ENCODE results near the gene ADAP1. TPM values are rescaled to one million over a fixed set of nuclear protein-coding genes. Genes with fewer than 3 reads are reported as not detected.

Gene ADAP1
- total RNA-seq, 1 experiment from 2014 or later, result 173 TPM

DNA sequence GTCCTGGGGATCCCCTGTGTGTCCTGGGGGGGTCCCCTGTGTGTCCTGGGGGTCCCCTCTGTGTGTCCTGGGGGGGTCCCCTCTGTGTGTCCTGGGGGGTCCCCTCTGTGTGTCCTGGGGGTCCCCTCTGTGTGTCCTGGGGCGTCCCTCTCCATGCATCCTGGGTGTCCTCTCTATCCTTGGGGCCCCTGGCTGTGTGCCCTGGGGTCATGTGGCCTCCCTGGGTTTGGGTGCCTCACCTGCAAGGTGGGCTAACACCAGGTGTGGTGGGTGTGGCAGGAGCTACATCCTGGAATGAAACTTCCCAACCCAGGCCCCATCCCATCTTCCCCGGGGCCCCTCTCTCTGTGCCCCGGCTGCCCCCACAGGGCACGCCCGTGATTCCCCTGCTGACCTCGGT is 33.4 kb upstream of the ADAP1 start:
- H3K4me1 Mint-ChIP-seq (ENCODE audit: low read depth, unreplicated experiment), result peaks cover 25% of the 10 kb centered on the region
- TF ChIP-seq, protein P1, sequence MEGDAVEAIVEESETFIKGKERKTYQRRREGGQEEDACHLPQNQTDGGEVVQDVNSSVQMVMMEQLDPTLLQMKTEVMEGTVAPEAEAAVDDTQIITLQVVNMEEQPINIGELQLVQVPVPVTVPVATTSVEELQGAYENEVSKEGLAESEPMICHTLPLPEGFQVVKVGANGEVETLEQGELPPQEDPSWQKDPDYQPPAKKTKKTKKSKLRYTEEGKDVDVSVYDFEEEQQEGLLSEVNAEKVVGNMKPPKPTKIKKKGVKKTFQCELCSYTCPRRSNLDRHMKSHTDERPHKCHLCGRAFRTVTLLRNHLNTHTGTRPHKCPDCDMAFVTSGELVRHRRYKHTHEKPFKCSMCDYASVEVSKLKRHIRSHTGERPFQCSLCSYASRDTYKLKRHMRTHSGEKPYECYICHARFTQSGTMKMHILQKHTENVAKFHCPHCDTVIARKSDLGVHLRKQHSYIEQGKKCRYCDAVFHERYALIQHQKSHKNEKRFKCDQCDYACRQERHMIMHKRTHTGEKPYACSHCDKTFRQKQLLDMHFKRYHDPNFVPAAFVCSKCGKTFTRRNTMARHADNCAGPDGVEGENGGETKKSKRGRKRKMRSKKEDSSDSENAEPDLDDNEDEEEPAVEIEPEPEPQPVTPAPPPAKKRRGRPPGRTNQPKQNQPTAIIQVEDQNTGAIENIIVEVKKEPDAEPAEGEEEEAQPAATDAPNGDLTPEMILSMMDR (IDR thresholded peaks at IDR 0.05; ENCODE audit: unreplicated experiment), result no peak
- intact Hi-C loops (cut with micrococcal nuclease; ENCODE audit: unreplicated experiment), result no loop called here

DNA sequence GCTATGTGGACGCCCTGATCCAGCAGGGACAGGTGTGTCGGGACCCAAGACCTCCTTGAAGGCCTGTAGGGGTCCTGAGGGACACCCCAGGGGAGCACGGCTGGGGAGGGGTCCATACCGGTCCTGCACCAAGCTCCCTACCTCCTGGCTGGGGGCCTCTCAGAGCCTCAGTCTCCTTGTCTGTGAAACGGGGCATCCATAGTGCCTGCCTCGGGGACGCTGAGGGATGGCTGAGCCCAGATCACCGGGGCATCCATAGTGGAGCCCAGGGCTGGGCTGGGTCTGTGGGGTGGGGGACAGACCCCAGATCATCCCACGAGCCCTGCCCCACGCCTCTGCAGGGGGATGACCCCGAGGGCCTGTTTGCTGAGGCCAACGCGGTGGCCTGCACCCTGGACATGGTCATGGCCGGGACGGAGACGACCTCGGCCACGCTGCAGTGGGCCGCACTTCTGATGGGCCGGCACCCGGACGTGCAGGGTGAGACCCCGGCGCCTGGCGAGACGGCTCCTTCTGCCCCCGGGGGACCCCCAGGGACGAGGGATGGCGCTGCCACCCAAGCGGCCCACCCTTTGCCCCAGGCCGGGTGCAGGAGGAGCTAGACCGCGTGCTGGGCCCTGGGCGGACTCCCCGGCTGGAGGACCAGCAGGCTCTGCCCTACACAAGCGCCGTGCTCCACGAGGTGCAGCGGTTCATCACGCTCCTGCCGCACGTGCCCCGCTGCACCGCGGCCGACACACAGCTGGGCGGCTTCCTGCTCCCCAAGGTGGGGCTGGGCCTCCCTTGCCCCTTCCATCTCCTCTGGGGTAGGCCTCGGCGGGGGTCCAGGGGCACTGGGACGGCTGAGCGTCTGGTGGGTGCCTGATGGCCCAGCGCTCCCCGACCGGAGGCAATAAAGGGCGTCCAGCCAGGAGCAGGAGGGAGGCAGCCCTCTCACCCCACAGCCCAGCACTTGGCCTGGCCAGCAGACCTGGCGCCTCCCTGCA is 32.6 kb upstream of the ADAP1 start:
- BruUV-seq (replicated peaks), result no TSS peak
- no peak for DNase-seq
- intact Hi-C loops (cut with micrococcal nuclease; ENCODE audit: unreplicated experiment), result no loop called here
- Mint-ChIP-seq H3K27me3 (ENCODE audit: unreplicated experiment) (no peaks in the 10 kb centered on the region), H3K9me3 (ENCODE audit: low read depth, unreplicated experiment) (no peaks in the 10 kb centered on the region), H3K36me3 (ENCODE audit: insufficient read depth, unreplicated experiment) (peaks cover 36% of the 10 kb centered on the region), H3K4me1 (ENCODE audit: low read depth, unreplicated experiment) (peaks cover 22% of the 10 kb centered on the region), H3K27ac (ENCODE audit: unreplicated experiment) (peak overlapping the region; percentile 13), H3K4me3 (ENCODE audit: low read depth, unreplicated experiment) (peak overlapping the region; percentile 52)
- CTCF ChIA-PET, result interaction anchor here (1.6 to 1.7 kb wide), 2 partner anchors 33 to 34 kb away, joined by 4 read pairs; partner anchors contain the start of gene ADAP1
- TF ChIP-seq, protein P1 (IDR thresholded peaks at IDR 0.05; ENCODE audit: unreplicated experiment), result no peak

More for the DNA sequence above, 33.4 kb upstream of the ADAP1 start:
- H3K4me3 Mint-ChIP-seq (ENCODE audit: low read depth, unreplicated experiment), result peak overlapping the region; percentile 52
- DNase-seq, result no peak
- H3K9me3 Mint-ChIP-seq (ENCODE audit: low read depth, unreplicated experiment), result no peaks in the 10 kb centered on the region
- H3K36me3 Mint-ChIP-seq (ENCODE audit: insufficient read depth, unreplicated experiment), result peaks cover 40% of the 10 kb centered on the region
- CTCF ChIA-PET, result interaction anchor here (1.1 to 1.6 kb wide), 2 partner anchors 10 to 34 kb away, joined by 4 to 6 read pairs; partner anchors contain the start of gene ADAP1
- no peaks in the 10 kb centered on the region for H3K27me3 Mint-ChIP-seq (ENCODE audit: unreplicated experiment)
- BruUV-seq (replicated peaks), result no TSS peak
- no peak overlapping the region for H3K27ac Mint-ChIP-seq (ENCODE audit: unreplicated experiment)

DNA sequence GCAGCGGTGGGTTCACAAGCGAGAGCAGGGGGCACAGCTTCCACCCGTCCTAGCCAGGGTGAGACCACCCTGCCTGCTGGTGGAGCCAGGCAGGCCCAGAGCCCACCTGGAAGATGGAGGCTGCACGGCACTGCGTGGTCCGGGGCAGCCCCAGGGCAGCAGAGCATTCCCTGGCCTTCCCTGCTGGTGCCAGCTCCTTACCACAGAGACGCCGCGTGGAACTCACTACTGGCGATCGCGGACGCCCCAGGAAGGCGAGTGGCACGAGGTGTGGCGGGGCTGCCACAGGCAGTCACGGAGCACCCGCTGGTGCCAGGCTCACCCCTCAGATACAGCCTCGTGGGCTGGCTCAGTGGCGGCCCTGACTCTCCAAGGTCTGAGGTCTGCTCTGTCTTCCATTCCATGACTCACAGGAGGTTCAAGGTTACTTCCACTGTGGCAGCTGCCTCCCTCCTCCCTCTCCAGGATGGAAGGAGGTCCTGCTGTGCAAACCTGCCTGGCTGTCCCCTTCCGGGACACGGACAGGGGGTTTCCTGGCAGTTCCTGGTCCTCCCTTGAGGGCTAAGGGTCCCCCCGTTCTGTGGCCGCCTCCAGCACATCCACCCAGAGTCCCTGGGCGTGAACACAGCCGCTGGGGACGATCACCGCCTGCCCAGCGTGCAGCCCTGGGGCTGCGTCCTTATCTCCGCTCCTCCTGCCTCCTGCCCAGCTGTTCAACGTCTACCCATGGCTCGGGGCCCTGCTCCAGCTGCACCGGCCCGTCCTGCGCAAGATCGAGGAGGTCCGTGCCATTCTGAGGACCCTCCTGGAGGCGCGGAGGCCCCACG is 31.6 kb upstream of the ADAP1 start:
- BruUV-seq (replicated peaks), result no TSS peak
- peak overlapping the region; percentile 13 for H3K27ac Mint-ChIP-seq (ENCODE audit: unreplicated experiment)
- TF ChIP-seq, protein P1 (IDR thresholded peaks at IDR 0.05; ENCODE audit: unreplicated experiment), result no peak
- CTCF ChIA-PET, result interaction anchor here (1.7 kb wide), 1 partner anchor 32 kb away, joined by 4 read pairs; no protein-coding TSS in a partner anchor
- DNase-seq, result peak; percentile 45
- no peaks in the 10 kb centered on the region for H3K9me3 Mint-ChIP-seq (ENCODE audit: low read depth, unreplicated experiment)
- H3K4me1 Mint-ChIP-seq (ENCODE audit: low read depth, unreplicated experiment), result peaks cover 22% of the 10 kb centered on the region
- intact Hi-C loops (cut with micrococcal nuclease; ENCODE audit: unreplicated experiment), result no loop called here
- peak overlapping the region; percentile 7 for H3K4me3 Mint-ChIP-seq (ENCODE audit: low read depth, unreplicated experiment)
- H3K27me3 Mint-ChIP-seq (ENCODE audit: unreplicated experiment), result no peaks in the 10 kb centered on the region
- H3K36me3 Mint-ChIP-seq (ENCODE audit: insufficient read depth, unreplicated experiment), result peaks cover 31% of the 10 kb centered on the region

DNA sequence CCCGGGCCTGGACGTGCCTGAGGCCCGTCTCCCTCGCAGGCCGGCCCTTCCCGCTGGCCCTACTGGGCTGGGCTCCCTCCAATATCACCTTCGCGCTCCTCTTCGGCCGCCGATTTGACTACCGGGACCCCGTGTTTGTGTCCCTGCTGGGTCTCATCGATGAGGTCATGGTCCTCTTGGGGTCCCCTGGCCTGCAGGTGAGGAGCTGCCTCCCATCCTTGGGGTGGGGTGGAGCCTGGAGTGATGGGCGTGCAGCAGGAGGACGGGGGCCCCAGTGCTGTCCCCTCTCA is 30.6 kb upstream of the ADAP1 start:
- TF ChIP-seq, protein P1 (IDR thresholded peaks at IDR 0.05; ENCODE audit: unreplicated experiment), result no peak
- Mint-ChIP-seq H3K27ac (ENCODE audit: unreplicated experiment) (no peak overlapping the region), H3K4me3 (ENCODE audit: low read depth, unreplicated experiment) (no peak overlapping the region), H3K27me3 (ENCODE audit: unreplicated experiment) (no peaks in the 10 kb centered on the region), H3K9me3 (ENCODE audit: low read depth, unreplicated experiment) (no peaks in the 10 kb centered on the region), H3K4me1 (ENCODE audit: low read depth, unreplicated experiment) (peaks cover 22% of the 10 kb centered on the region), H3K36me3 (ENCODE audit: insufficient read depth, unreplicated experiment) (peaks cover 31% of the 10 kb centered on the region)
- no peak for DNase-seq
- BruUV-seq (replicated peaks), result no TSS peak
- CTCF ChIA-PET, result interaction anchor here (1.7 kb wide), 1 partner anchor 31 kb away, joined by 4 read pairs; no protein-coding TSS in a partner anchor
- intact Hi-C loops (cut with micrococcal nuclease; ENCODE audit: unreplicated experiment), result no loop called here

Data from Calu3 (cell line).